Stimulated activated CD4-positive, alpha-beta T cell treated with anti-CD3 and anti-CD28 coated beads, Interleukin-2, amount 100 ng/mL, for 48 hours (primary cell): Measurements from ENCODE around the gene ATOX1.

Experiments used
- DNase-seq, 2 donors: peaks; one replicate each; pipeline ENCODE4 v3.0.0-alpha.2; 2020

Gene ATOX1

DNA sequence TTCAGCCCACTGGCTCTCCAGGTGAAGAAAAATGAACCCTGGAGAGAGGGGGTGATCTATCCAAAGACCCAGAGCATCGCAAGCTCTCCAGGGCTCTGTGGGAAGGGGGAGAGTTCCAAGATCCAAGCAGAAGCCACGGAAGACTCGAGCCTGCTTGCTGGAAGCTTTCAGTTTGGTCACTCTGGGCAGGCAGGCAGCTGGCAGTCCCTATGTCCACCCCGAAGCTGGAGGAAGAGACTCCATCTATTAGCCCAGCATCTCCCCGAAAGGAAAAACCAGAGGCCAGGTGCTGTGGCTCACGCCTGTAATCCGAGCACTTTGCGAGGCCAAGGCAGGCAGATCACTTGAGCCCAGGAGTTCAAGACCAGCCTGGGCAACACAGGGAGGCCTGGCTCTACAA lies 61.0 kb downstream of the ATOX1 start:
- DNase-seq: no peak

- DNase-seq: no peak
Measured at GRCh38 chr5:151696470-151697061, 61.9 kb downstream of the ATOX1 start.

- no peak for DNase-seq
Measured at GRCh38 chr5:151695464-151695863, 63.0 kb downstream of the ATOX1 start.

GRCh38 chr5:151694035-151694485 lies 64.4 kb downstream of the ATOX1 start:
- no peak for DNase-seq
